Breast epithelium (tissue), 4 donors: ENCODE results near the gene NWD2. TPM values are rescaled to one million over a fixed set of nuclear protein-coding genes. Genes with fewer than 3 reads are reported as not detected.

Experiments
- DNase-seq, 2 donors: peaks; one replicate each; pipeline ENCODE4 v3.0.0-alpha.2; 2019; ENCODE audit warnings: low spot score in 2 of 2
- H3K27ac ChIP-seq, 2 donors: fragments of 200-600 bp; sonication (generic) in 1 of 2; one replicate each; pipeline ENCODE4 v1.5.1; 2016 to 2019; ENCODE audit warnings: mild to moderate bottlenecking in 1 of 2
- H3K27me3 ChIP-seq, 2 donors: fragments of 200-600 bp; sonication (generic) in 1 of 2; one replicate each; pipeline versions ENCODE4 v1.5.1 to v1.6.0; 2017 to 2019; ENCODE audit warnings: control low read depth in 1 of 2, mild to moderate bottlenecking in 1 of 2
- H3K36me3 ChIP-seq: fragments of 200-600 bp; one replicate; pipeline ENCODE4 v1.5.1; 2019
- H3K4me1 ChIP-seq, 2 donors: fragments of 200-600 bp; sonication (generic); one replicate each; pipeline ENCODE4 v1.5.1; 2016 to 2019; ENCODE audit warnings: control low read depth in 1 of 2
- H3K4me3 ChIP-seq, 3 donors: fragments of 200-600 bp; sonication (generic); 1 replicate in 2 of 3; 2 replicates in 1 of 3; pipeline ENCODE4 v1.5.1; 2016 to 2019; ENCODE audit warnings: mild to moderate bottlenecking in 3 of 3, moderate library complexity in 2 of 3
- H3K9me3 ChIP-seq, 2 donors: fragments of 200-600 bp; sonication (generic) in 1 of 2; one replicate each; pipeline ENCODE4 v1.5.1; 2016 to 2019; ENCODE audit warnings: control low read depth in 1 of 2
- POLR2A ChIP-seq: fragments of 450-650 bp; IDR thresholded peaks from one replicate; pipeline ENCODE4 v1.6.1; 2016; ENCODE audit warnings: antibody characterized with exemption, mild to moderate bottlenecking, moderate library complexity
- POLR2AphosphoS5 ChIP-seq, 3 donors: sonication (generic); formaldehyde crosslinking; IDR thresholded peaks; one replicate each; pipeline ENCODE4 v1.6.1; 2017; ENCODE audit warnings: antibody characterized with exemption in 3 of 3
- intact Hi-C: fragments of 100-400 bp; cut with DNase I; formaldehyde crosslinking; loops from one replicate; pipeline ENCODE4 v1.15.1; 2023; ENCODE audit warnings: low total_unique reads
- total RNA-seq, 3 donors: library from RNA; depleted of rRNA; stranded (reverse); fragments of >200 nt; gene quantifications; one replicate each; pipeline ENCODE4 v1.1.0, GENCODE V29; 2016
- TF ChIP-seq, protein P1 (sequence below), 3 donors: fragments of 450-650 bp; IDR thresholded peaks; one replicate each; pipeline ENCODE4 v1.5.1; 2016 to 2017; ENCODE audit warnings: antibody characterized with exemption in 3 of 3, mild to moderate bottlenecking in 3 of 3, moderate library complexity in 3 of 3

NWD2 gene
- total RNA-seq, 3 donors from 2014 or later, result 0.48 to 2.2 (median 0.66) TPM

DNA sequence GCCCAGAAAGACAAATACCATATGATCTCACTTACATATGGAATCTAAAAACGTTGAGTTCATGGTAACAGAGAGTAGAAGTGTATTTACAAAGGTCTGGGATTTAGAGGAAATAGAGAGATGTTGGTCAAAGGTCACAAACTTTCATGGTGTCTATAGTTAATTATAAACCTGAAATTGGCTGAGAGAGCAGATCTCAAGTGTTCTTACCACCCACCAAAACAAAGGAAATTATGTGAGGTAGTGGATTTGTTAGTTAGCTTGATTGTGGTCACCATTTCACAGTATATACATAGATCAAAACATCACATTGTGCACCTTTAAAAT, 186.8 kb downstream of the NWD2 start:
- Histone ChIP-seq H3K4me3 (no peak overlapping the region), H3K27me3 (peaks cover 0 to 5% of the 10 kb centered on the region in 2 donors), H3K9me3 (no peaks in the 10 kb centered on the region), H3K4me1 (no peaks in the 10 kb centered on the region), H3K27ac (no peak overlapping the region), H3K36me3 (no peaks in the 10 kb centered on the region)
- TF ChIP-seq, protein P1, sequence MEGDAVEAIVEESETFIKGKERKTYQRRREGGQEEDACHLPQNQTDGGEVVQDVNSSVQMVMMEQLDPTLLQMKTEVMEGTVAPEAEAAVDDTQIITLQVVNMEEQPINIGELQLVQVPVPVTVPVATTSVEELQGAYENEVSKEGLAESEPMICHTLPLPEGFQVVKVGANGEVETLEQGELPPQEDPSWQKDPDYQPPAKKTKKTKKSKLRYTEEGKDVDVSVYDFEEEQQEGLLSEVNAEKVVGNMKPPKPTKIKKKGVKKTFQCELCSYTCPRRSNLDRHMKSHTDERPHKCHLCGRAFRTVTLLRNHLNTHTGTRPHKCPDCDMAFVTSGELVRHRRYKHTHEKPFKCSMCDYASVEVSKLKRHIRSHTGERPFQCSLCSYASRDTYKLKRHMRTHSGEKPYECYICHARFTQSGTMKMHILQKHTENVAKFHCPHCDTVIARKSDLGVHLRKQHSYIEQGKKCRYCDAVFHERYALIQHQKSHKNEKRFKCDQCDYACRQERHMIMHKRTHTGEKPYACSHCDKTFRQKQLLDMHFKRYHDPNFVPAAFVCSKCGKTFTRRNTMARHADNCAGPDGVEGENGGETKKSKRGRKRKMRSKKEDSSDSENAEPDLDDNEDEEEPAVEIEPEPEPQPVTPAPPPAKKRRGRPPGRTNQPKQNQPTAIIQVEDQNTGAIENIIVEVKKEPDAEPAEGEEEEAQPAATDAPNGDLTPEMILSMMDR (IDR thresholded peaks at IDR 0.05), result no peak
- no peak for TF ChIP-seq POLR2A
- TF ChIP-seq POLR2AphosphoS5 (IDR thresholded peaks at IDR 0.05), result no peak
- intact Hi-C loops, result no loop called here
- DNase-seq, result no peak

DNA sequence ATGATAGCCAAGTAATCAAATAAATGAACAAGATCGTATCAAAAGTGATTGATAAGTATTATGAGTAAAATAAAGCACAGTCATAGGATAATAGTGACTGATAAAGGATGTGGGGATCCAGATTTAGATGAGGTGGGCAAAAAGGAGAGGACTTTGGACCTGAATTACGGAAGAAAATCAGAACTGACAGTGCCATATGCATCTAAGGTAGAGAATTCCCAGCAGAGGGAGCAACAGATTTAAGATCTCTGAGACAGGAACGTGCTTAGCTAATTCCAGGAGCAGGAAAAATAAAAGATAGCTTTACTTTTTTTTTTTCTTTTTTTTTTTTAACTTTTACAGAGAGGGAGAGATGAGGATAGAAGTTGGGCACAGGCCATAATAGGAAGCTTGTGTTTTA, 189.9 kb downstream of the NWD2 start:
- H3K9me3 ChIP-seq, result no peaks in the 10 kb centered on the region
- TF ChIP-seq, protein P1 (IDR thresholded peaks at IDR 0.05), result no peak
- TF ChIP-seq POLR2AphosphoS5 (IDR thresholded peaks at IDR 0.05) (no peak), POLR2A (no peak)
- DNase-seq, result no peak
- H3K36me3 ChIP-seq, result no peaks in the 10 kb centered on the region
- no peak overlapping the region for H3K27ac ChIP-seq
- H3K27me3 ChIP-seq, result peaks cover 0 to 5% of the 10 kb centered on the region in 2 donors
- H3K4me3 ChIP-seq, result no peak overlapping the region
- intact Hi-C loops, result no loop called here
- H3K4me1 ChIP-seq, result no peaks in the 10 kb centered on the region

DNA sequence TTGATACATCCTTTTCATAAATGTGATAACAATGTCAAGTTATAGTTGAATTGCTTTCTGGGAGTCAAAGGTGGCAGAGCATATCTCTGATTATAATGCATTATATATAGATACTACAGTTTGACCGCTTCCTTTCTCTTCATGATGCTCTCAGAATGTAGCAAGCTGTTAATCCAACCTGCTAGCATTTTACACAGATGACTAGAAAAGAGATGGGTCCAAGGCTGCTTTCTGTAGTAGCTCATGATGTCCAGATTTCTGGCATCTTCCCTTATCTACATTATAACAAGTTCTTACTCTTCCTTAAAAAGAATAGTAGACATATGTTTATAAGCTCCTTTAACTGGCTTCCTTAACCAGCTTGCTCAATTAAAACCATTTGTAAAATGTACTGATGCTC, 192.0 kb downstream of the NWD2 start:
- DNase-seq, result no peak
- Histone ChIP-seq H3K36me3 (no peaks in the 10 kb centered on the region), H3K4me1 (no peaks in the 10 kb centered on the region), H3K4me3 (no peak overlapping the region), H3K27ac (no peak overlapping the region), H3K9me3 (no peaks in the 10 kb centered on the region), H3K27me3 (peaks cover 0 to 5% of the 10 kb centered on the region in 2 donors)
- intact Hi-C loops, result no loop called here
- TF ChIP-seq, protein P1 (IDR thresholded peaks at IDR 0.05), result no peak
- TF ChIP-seq POLR2A (no peak), POLR2AphosphoS5 (IDR thresholded peaks at IDR 0.05) (no peak)

DNA sequence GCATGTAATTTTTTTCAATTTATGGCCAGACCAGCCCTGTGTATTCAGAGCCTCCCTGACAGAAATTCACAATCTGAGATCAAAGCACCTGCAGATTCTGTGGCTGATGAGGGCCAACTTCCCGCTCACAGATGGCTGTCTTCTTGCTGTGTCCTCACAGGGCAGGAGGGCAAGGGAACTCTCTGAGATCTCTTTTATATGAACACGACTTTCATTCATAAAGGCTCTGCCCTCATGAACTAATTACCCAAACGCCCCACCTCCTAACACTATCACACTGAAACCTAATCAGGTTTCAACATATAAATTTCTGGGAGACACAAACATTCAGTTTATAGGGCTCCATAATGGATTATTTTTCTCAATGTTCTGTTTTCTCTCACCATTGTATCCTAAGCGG, 192.6 kb downstream of the NWD2 start:
- H3K27ac ChIP-seq, result no peak overlapping the region
- intact Hi-C loops, result no loop called here
- TF ChIP-seq POLR2AphosphoS5 (IDR thresholded peaks at IDR 0.05) (no peak), POLR2A (no peak)
- TF ChIP-seq, protein P1 (IDR thresholded peaks at IDR 0.05), result no peak

DNA sequence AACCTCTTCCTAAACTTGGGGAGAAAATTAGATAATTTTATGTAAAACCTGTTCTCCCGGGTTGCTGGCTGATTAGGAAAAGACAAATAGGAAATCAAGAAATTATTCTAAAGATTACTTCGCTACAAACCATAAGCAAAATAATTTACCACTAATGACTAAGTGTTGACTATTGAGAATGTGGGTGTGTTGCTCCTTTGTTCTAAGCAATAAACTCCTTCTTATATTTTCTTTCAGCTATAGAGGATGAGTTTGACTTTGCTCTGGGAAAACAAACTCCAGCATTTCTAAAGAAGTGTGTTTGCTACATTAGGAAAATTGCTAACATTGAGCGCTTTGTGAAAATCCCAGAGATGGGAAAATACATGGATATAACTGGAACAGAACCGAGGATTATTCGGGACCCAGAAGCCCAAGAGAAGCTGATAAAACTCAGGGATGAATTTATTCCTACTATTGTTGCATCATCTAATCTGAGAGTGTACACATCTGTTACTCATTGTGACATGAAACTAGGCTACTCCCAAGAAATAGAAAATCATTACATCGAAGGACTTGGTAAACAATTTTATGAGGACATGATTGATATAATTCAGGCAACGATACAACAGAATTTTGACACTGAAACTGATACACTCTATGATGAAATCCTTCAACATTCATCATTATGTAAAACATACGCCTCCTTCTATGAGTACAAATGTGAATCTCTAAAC, 194.2 kb downstream of the NWD2 start:
- Histone ChIP-seq H3K4me3 (no peak overlapping the region), H3K9me3 (no peaks in the 10 kb centered on the region), H3K36me3 (no peaks in the 10 kb centered on the region), H3K27ac (no peak overlapping the region), H3K4me1 (no peaks in the 10 kb centered on the region), H3K27me3 (no peaks in the 10 kb centered on the region)
- intact Hi-C loops, result no loop called here
- TF ChIP-seq POLR2A, result no peak
- TF ChIP-seq POLR2AphosphoS5 (IDR thresholded peaks at IDR 0.05), result no peak
- TF ChIP-seq, protein P1 (IDR thresholded peaks at IDR 0.05), result no peak
- no peak for DNase-seq

More for the DNA sequence above, 192.6 kb downstream of the NWD2 start:
- Histone ChIP-seq H3K4me1 (no peaks in the 10 kb centered on the region), H3K27me3 (peaks cover 0 to 5% of the 10 kb centered on the region in 2 donors), H3K4me3 (no peak overlapping the region), H3K9me3 (no peaks in the 10 kb centered on the region), H3K36me3 (no peaks in the 10 kb centered on the region)
- no peak for DNase-seq
